C4-2B (cell line): ENCODE data around the gene ZSWIM9.

ENCODE experiments used
- CTCF ChIP-seq: fragments of 450-650 bp; conservative IDR thresholded peaks from 2 replicates; pipeline ENCODE4 v1.5.1; 2017; ENCODE audit warnings: mild to moderate bottlenecking
- ZFX ChIP-seq: fragments of 450-650 bp; IDR thresholded peaks from 2 replicates; pipeline ENCODE4 v1.6.1; 2017

GRCh38 chr19:48158210-48158790 lies 12.2 kb upstream of the ZSWIM9 start:
- no peak for TF ChIP-seq CTCF
- no peak for TF ChIP-seq ZFX
